Kidney glomerular epithelial cell (primary cell): ENCODE data around the gene YRDC.

Source experiments
- DNase-seq: peaks from one replicate; lab custom pipeline; 2025; lab: John Stamatoyannopoulos, UW

The YRDC gene

GRCh38 chr1:37807555-37808368 is at the start of gene YRDC, which contains the start of gene C1orf122:
TSS of gene YRDC (minus strand) at chr1:37808208. CDS start at chr1:37808180, 28 bp downstream.
TSS of gene C1orf122 (plus strand) at chr1:37807790. CDS start at chr1:37808405, 615 bp downstream.
- peak; percentile 79 for DNase-seq

GRCh38 chr1:37854406-37854805 is 46.4 kb upstream of the YRDC start:
- DNase-seq: no peak

- no peak for DNase-seq
Measured at GRCh38 chr1:37853157-37853556, 45.1 kb upstream of the YRDC start.

- DNase-seq: no peak
Measured at GRCh38 chr1:37851782-37852210, 43.8 kb upstream of the YRDC start.

- no peak for DNase-seq
Measured at GRCh38 chr1:37851262-37851661, 43.3 kb upstream of the YRDC start.

GRCh38 chr1:37850352-37850955 is 42.4 kb upstream of the YRDC start:
- peak; percentile 31 for DNase-seq

GRCh38 chr1:37849480-37849879 is 41.5 kb upstream of the YRDC start:
- DNase-seq: no peak

- DNase-seq: no peak
Measured at GRCh38 chr1:37846647-37847339, 38.8 kb upstream of the YRDC start.

GRCh38 chr1:37845786-37846185 is 37.8 kb upstream of the YRDC start:
- DNase-seq: no peak

GRCh38 chr1:37845049-37845646 is 37.1 kb upstream of the YRDC start:
- peak; percentile 5 for DNase-seq

GRCh38 chr1:37844536-37844935 is 36.5 kb upstream of the YRDC start:
- DNase-seq: no peak

- DNase-seq: no peak
Measured at GRCh38 chr1:37841652-37842051, 33.6 kb upstream of the YRDC start.

- DNase-seq: no peak
Measured at GRCh38 chr1:37840711-37841110, 32.7 kb upstream of the YRDC start.

- no peak for DNase-seq
Measured at GRCh38 chr1:37839676-37840075, 31.7 kb upstream of the YRDC start.

- DNase-seq: no peak
Measured at GRCh38 chr1:37836788-37837187, 28.8 kb upstream of the YRDC start.

GRCh38 chr1:37831809-37832208 is 23.8 kb upstream of the YRDC start:
- DNase-seq: no peak

- DNase-seq: no peak
Measured at GRCh38 chr1:37831109-37831508, 23.1 kb upstream of the YRDC start.

- DNase-seq: no peak
Measured at GRCh38 chr1:37828410-37829074, 20.5 kb upstream of the YRDC start.

- no peak for DNase-seq
Measured at GRCh38 chr1:37825506-37825905, 17.5 kb upstream of the YRDC start.

GRCh38 chr1:37824001-37824400 is 16.0 kb upstream of the YRDC start:
- DNase-seq: no peak

GRCh38 chr1:37822906-37823815 is 15.2 kb upstream of the YRDC start:
- DNase-seq: no peak
